SK-N-SH (cell line): ENCODE data around the gene FNDC10. TPM values are rescaled to one million over a fixed set of nuclear protein-coding genes. Genes with fewer than 3 reads are reported as not detected.

Source experiments
- CTCF ChIA-PET: fragments of 300-600, 350-600 bp; formaldehyde crosslinking; extraction: SDS; loops from one replicate; lab custom pipeline; 2021; lab: Yijun Ruan, JAX
- POLR2A ChIA-PET: fragments of 350-600 bp; sonication (Branson Sonifier 250); formaldehyde crosslinking; extraction: SDS; loops from one replicate; lab custom pipeline; 2020; ENCODE audit warnings: antibody characterized with exemption, inconsistent platforms; lab: Yijun Ruan, JAX
- DNase-seq: peaks from one replicate; pipeline ENCODE4 v3.0.0; 2012
- H2AFZ ChIP-seq: fragments of 200-600 bp; sonication (generic); 2 replicates; pipeline ENCODE4 v1.8.1; 2016; ENCODE audit warnings: antibody characterized with exemption, mild to moderate bottlenecking, low read depth
- H3F3A ChIP-seq: fragments of 200-600 bp; sonication (generic); replicated peaks from 2 replicates; pipeline ENCODE3; 2016; ENCODE audit warnings: antibody characterized with exemption, mild to moderate bottlenecking; ENCODE audit not compliant: insufficient read depth
- H3K27ac ChIP-seq, 2 experiments: fragments of 200-500 bp in 1 of 2; fragments of 200-600 bp in 1 of 2; sonication (Bioruptor generic) in 1 of 2; sonication (generic), shearing (Covaris generic) in 1 of 2; 2 replicates each; pipeline versions ENCODE4 v1.5.1 to v1.6.1; 2014 to 2016; ENCODE audit warnings: low read depth in 2 of 2, inconsistent platforms in 1 of 2, low read length in 1 of 2, mild to moderate bottlenecking in 1 of 2, mixed read lengths in 1 of 2
- H3K27me3 ChIP-seq: fragments of 200-600 bp; sonication (generic), shearing (Covaris generic); 2 replicates; pipeline ENCODE4 v1.6.1; 2016; ENCODE audit warnings: mixed run types; ENCODE audit not compliant: insufficient read depth
- H3K36me3 ChIP-seq, 2 experiments: fragments of 200-500 bp in 1 of 2; fragments of 200-600 bp in 1 of 2; sonication (Bioruptor generic) in 1 of 2; sonication (generic) in 1 of 2; replicated peaks in 1 of 2; 2 replicates each; pipeline versions ENCODE3 to v1.5.1; 2014 to 2016; ENCODE audit warnings: low read length in 1 of 2, mild to moderate bottlenecking in 1 of 2; ENCODE audit not compliant: insufficient read depth in 2 of 2, control insufficient read depth in 1 of 2
- H3K4me1 ChIP-seq, 2 experiments: fragments of 200-500 bp in 1 of 2; fragments of 200-600 bp in 1 of 2; sonication (Bioruptor generic) in 1 of 2; sonication (generic), shearing (Covaris generic) in 1 of 2; 2 replicates each; pipeline versions ENCODE4 v1.5.1 to v1.6.1; 2014 to 2016; ENCODE audit warnings: low read depth in 1 of 2, low read length in 1 of 2, mixed run types in 1 of 2; ENCODE audit not compliant: insufficient read depth in 2 of 2, control insufficient read depth in 1 of 2
- H3K4me2 ChIP-seq: fragments of 200-600 bp; sonication (generic), shearing (Covaris generic); 2 replicates; pipeline ENCODE4 v1.6.1; 2017; ENCODE audit warnings: mixed run types
- H3K4me3 ChIP-seq, 2 experiments: fragments of 200-500 bp in 1 of 2; fragments of 200-600 bp in 1 of 2; sonication (Bioruptor generic) in 1 of 2; sonication (generic), shearing (Covaris generic) in 1 of 2; 2 replicates each; pipeline versions ENCODE4 v1.5.1 to v1.8.1; 2014 to 2016; ENCODE audit warnings: low read depth in 2 of 2, inconsistent platforms in 1 of 2, low read length in 1 of 2, mild to moderate bottlenecking in 1 of 2, mixed read lengths in 1 of 2, moderate library complexity in 1 of 2
- H3K79me2 ChIP-seq: fragments of 200-600 bp; sonication (generic); 2 replicates; pipeline ENCODE4 v1.8.1; 2017; ENCODE audit warnings: mild to moderate bottlenecking; ENCODE audit not compliant: insufficient read depth
- H3K9ac ChIP-seq: fragments of 200-600 bp; sonication (generic); 2 replicates; pipeline ENCODE4 v1.6.1; 2017; ENCODE audit warnings: mixed run types
- H3K9me2 ChIP-seq: fragments of 200-600 bp; sonication (generic); 2 replicates; pipeline ENCODE4 v1.6.1; 2017; ENCODE audit warnings: mixed run types
- H3K9me3 ChIP-seq: fragments of 200-600 bp; sonication (generic); 2 replicates; pipeline ENCODE4 v1.6.1; 2017; ENCODE audit warnings: mixed run types, mild to moderate bottlenecking, moderate library complexity
- H4K20me1 ChIP-seq: fragments of 200-600 bp; sonication (generic); 2 replicates; pipeline ENCODE4 v1.6.1; 2017; ENCODE audit warnings: mild to moderate bottlenecking, mixed run types; ENCODE audit not compliant: insufficient read depth
- CHD2 ChIP-seq: fragments of 150-350 bp; IDR thresholded peaks from 2 replicates; pipeline ENCODE4 v1.6.1; 2018; ENCODE audit warnings: low read length; ENCODE audit not compliant: partially characterized antibody
- ELF1 ChIP-seq: IDR thresholded peaks from 2 replicates; pipeline ENCODE4 v1.4.0; 2012
- FOXM1 ChIP-seq: IDR thresholded peaks from 2 replicates; pipeline ENCODE4 v1.4.0; 2012; ENCODE audit warnings: low read depth, mild to moderate bottlenecking
- GATA2 ChIP-seq: sonication (generic); formaldehyde crosslinking; IDR thresholded peaks from 2 replicates; pipeline ENCODE4 v1.5.0; 2020; ENCODE audit warnings: mild to moderate bottlenecking, missing genetic modification reagents
- JUND ChIP-seq: IDR thresholded peaks from 2 replicates; pipeline ENCODE4 v1.4.0; 2012
- MAX ChIP-seq: IDR thresholded peaks from 2 replicates; pipeline ENCODE4 v1.4.0; 2012; ENCODE audit warnings: low read depth
- MXI1 ChIP-seq: IDR thresholded peaks from 2 replicates; pipeline ENCODE4 v1.6.1; 2012; ENCODE audit warnings: mild to moderate bottlenecking, low read depth, low read length, improper control_type of control experiment
- NFIC ChIP-seq: IDR thresholded peaks from 2 replicates; pipeline ENCODE4 v1.4.0; 2012; ENCODE audit warnings: borderline replicate concordance
- POLR2AphosphoS5 ChIP-seq: IDR thresholded peaks from 2 replicates; pipeline ENCODE4 v1.6.1; 2012; ENCODE audit warnings: low read depth, low read length
- RAD21 ChIP-seq: IDR thresholded peaks from 2 replicates; pipeline ENCODE4 v1.6.1; 2012; ENCODE audit warnings: mild to moderate bottlenecking, low read length
- RCOR1 ChIP-seq: fragments of 150-350 bp; IDR thresholded peaks from 2 replicates; pipeline ENCODE4 v1.6.1; 2017; ENCODE audit warnings: antibody characterized with exemption, low read length
- RFX5 ChIP-seq: IDR thresholded peaks from 2 replicates; pipeline ENCODE4 v1.6.1; 2012; ENCODE audit warnings: mild to moderate bottlenecking, improper control_type of control experiment, low read length
- SIN3A ChIP-seq: IDR thresholded peaks from 2 replicates; pipeline ENCODE4 v1.6.1; 2012; ENCODE audit warnings: low read depth, mild to moderate bottlenecking, low read length, moderate library complexity, borderline replicate concordance
- SMC3 ChIP-seq: IDR thresholded peaks from 2 replicates; pipeline ENCODE4 v1.6.1; 2012; ENCODE audit warnings: low read depth, low read length, improper control_type of control experiment
- USF2 ChIP-seq: fragments of 150-350 bp; IDR thresholded peaks from 2 replicates; pipeline ENCODE4 v1.6.1; 2017; ENCODE audit warnings: antibody characterized with exemption, low read length, low read depth, borderline replicate concordance
- YY1 ChIP-seq: IDR thresholded peaks from 2 replicates; pipeline ENCODE4 v1.4.0; 2012; ENCODE audit warnings: low read depth, mild to moderate bottlenecking
- ZBTB33 ChIP-seq: IDR thresholded peaks from 2 replicates; pipeline ENCODE4 v1.4.0; 2012; ENCODE audit warnings: low read depth, borderline replicate concordance
- WGBS: methylation state at CpG from one replicate; pipeline ENCODE4 v1.1.6; 2017; ENCODE audit warnings: low lambda C conversion rate; 5-methylcytosine and 5-hydroxymethylcytosine counted together
- polyA plus RNA-seq, 3 experiments: library from polyadenylated mRNA; depleted of rRNA; stranded (reverse); fragments of >200 nt; gene quantifications; 2 replicates each; pipeline ENCODE4 v1.2.3, GENCODE V29; 2012
- TF ChIP-seq, protein P1 (sequence below): IDR thresholded peaks from 2 replicates; pipeline ENCODE4 v1.6.1; 2012; ENCODE audit warnings: mild to moderate bottlenecking, low read depth, low read length, moderate library complexity
- TF ChIP-seq, protein P2 (sequence below): IDR thresholded peaks from 2 replicates; pipeline ENCODE4; 2012
- TF ChIP-seq, protein P3 (sequence below): IDR thresholded peaks from 2 replicates; pipeline ENCODE4 v1.4.0; 2012; ENCODE audit warnings: low read depth, borderline replicate concordance

The FNDC10 gene
- polyA plus RNA-seq, 1 of the 3 experiments (the other 2 are of a cell fraction), result 6.7 TPM

- Histone ChIP-seq H3K9ac (no peak overlapping the region), H3K79me2 (no peaks in the 10 kb centered on the region), H3K4me3 (no peak overlapping the region), H3K9me2 (no peaks in the 10 kb centered on the region), H3K27ac (no peak overlapping the region), H4K20me1 (no peaks in the 10 kb centered on the region), H3K36me3 (peaks cover 0 to 3% of the 10 kb centered on the region in 2 experiments), H3K27me3 (no peaks in the 10 kb centered on the region), H3K9me3 (no peaks in the 10 kb centered on the region), H2AFZ (no peak overlapping the region), H3K4me1 (no peaks in the 10 kb centered on the region; a peak in 1 of 4 replicates), H3F3A (no peaks in the 10 kb centered on the region), H3K4me2 (no peak overlapping the region)
- CTCF ChIA-PET, result interaction anchor here (1.7 kb wide), 1 partner anchor 11 kb away, joined by 4 read pairs; no protein-coding TSS in a partner anchor
- POLR2A ChIA-PET, result no interaction called here
- 89% methylated on average over 58 of the region's 81 CpGs for WGBS
- DNase-seq, result peak; percentile 57
- TF ChIP-seq POLR2AphosphoS5 (no peak), MXI1 (no peak), MAX (no peak), ELF1 (no peak), RCOR1 (no peak), SIN3A (no peak), SMC3 (no peak), CHD2 (no peak), JUND (no peak), ZBTB33 (no peak), YY1 (no peak), GATA2 (CRISPR knock-in tag) (no peak), NFIC (no peak), RFX5 (no peak), RAD21 (no peak), FOXM1 (no peak), USF2 (no peak)
- TF ChIP-seq, protein P1, sequence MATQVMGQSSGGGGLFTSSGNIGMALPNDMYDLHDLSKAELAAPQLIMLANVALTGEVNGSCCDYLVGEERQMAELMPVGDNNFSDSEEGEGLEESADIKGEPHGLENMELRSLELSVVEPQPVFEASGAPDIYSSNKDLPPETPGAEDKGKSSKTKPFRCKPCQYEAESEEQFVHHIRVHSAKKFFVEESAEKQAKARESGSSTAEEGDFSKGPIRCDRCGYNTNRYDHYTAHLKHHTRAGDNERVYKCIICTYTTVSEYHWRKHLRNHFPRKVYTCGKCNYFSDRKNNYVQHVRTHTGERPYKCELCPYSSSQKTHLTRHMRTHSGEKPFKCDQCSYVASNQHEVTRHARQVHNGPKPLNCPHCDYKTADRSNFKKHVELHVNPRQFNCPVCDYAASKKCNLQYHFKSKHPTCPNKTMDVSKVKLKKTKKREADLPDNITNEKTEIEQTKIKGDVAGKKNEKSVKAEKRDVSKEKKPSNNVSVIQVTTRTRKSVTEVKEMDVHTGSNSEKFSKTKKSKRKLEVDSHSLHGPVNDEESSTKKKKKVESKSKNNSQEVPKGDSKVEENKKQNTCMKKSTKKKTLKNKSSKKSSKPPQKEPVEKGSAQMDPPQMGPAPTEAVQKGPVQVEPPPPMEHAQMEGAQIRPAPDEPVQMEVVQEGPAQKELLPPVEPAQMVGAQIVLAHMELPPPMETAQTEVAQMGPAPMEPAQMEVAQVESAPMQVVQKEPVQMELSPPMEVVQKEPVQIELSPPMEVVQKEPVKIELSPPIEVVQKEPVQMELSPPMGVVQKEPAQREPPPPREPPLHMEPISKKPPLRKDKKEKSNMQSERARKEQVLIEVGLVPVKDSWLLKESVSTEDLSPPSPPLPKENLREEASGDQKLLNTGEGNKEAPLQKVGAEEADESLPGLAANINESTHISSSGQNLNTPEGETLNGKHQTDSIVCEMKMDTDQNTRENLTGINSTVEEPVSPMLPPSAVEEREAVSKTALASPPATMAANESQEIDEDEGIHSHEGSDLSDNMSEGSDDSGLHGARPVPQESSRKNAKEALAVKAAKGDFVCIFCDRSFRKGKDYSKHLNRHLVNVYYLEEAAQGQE, result no peak
- TF ChIP-seq, protein P2, sequence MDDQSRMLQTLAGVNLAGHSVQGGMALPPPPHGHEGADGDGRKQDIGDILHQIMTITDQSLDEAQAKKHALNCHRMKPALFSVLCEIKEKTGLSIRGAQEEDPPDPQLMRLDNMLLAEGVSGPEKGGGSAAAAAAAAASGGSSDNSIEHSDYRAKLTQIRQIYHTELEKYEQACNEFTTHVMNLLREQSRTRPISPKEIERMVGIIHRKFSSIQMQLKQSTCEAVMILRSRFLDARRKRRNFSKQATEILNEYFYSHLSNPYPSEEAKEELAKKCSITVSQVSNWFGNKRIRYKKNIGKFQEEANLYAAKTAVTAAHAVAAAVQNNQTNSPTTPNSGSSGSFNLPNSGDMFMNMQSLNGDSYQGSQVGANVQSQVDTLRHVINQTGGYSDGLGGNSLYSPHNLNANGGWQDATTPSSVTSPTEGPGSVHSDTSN, result no peak
- TF ChIP-seq, protein P3, sequence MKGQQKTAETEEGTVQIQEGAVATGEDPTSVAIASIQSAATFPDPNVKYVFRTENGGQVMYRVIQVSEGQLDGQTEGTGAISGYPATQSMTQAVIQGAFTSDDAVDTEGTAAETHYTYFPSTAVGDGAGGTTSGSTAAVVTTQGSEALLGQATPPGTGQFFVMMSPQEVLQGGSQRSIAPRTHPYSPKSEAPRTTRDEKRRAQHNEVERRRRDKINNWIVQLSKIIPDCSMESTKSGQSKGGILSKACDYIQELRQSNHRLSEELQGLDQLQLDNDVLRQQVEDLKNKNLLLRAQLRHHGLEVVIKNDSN, result no peak
Observed at GRCh38 chr1:1630191-1630964, 30.4 kb upstream of the FNDC10 start.
